GM12878 (cell line): ENCODE data around the gene ISLR. TPM values are rescaled to one million over a fixed set of nuclear protein-coding genes. Genes with fewer than 3 reads are reported as not detected.

Source experiments
- CHD2 ChIP-seq: IDR thresholded peaks from 2 replicates; pipeline ENCODE4 v1.6.1; 2011; ENCODE audit warnings: low read depth, low read length, improper control_type of control experiment, borderline replicate concordance
- DPF2 ChIP-seq: fragments of 450-650 bp; IDR thresholded peaks from 2 replicates; pipeline ENCODE4 v1.6.1; 2017; ENCODE audit warnings: mild to moderate bottlenecking
- ESRRA ChIP-seq: IDR thresholded peaks from 2 replicates; pipeline ENCODE4 v1.6.1; 2012; ENCODE audit warnings: mild to moderate bottlenecking, low read length, improper control_type of control experiment
- GABPA ChIP-seq: IDR thresholded peaks from 2 replicates; pipeline ENCODE4 v1.6.1; 2014; ENCODE audit warnings: antibody characterized with exemption, low read depth, mild to moderate bottlenecking, inconsistent platforms
- HSF1 ChIP-seq: fragments of 150-350 bp; IDR thresholded peaks from 2 replicates; pipeline ENCODE4 v1.6.1; 2014; ENCODE audit warnings: mild to moderate bottlenecking, low read depth, low read length
- PKNOX1 ChIP-seq: fragments of 450-650 bp; IDR thresholded peaks from 2 replicates; pipeline ENCODE4 v1.6.1; 2016; ENCODE audit warnings: mild to moderate bottlenecking
- RAD21 ChIP-seq: IDR thresholded peaks from 2 replicates; pipeline ENCODE4 v1.6.1; 2011; ENCODE audit warnings: mild to moderate bottlenecking, low read depth, low read length, moderate library complexity; ENCODE audit not compliant: insufficient read depth
- RBBP5 ChIP-seq: fragments of 200-600 bp; sonication (generic); conservative IDR thresholded peaks from 2 replicates; pipeline ENCODE4 v1.6.1; 2016
- RUNX3 ChIP-seq: IDR thresholded peaks from 2 replicates; pipeline ENCODE4 v1.6.1; 2012; ENCODE audit warnings: low read length, inconsistent platforms
- SIN3A ChIP-seq: IDR thresholded peaks from 2 replicates; pipeline ENCODE4 v1.6.1; 2012; ENCODE audit warnings: low read depth, low read length, improper control_type of control experiment
- SMC3 ChIP-seq: IDR thresholded peaks from 2 replicates; pipeline ENCODE4 v1.6.1; 2011; ENCODE audit warnings: low read length, improper control_type of control experiment, borderline replicate concordance
- TBL1XR1 ChIP-seq: IDR thresholded peaks from 2 replicates; pipeline ENCODE4 v1.6.1; 2012; ENCODE audit warnings: low read depth, low read length, improper control_type of control experiment
- ZNF274 ChIP-seq: IDR thresholded peaks from one replicate; pipeline ENCODE4 v1.8.0; 2011; ENCODE audit not compliant: insufficient read length, insufficient read depth
- ZNF687 ChIP-seq: fragments of 450-650 bp; IDR thresholded peaks from 2 replicates; pipeline ENCODE4 v1.6.1; 2017; ENCODE audit warnings: mild to moderate bottlenecking, moderate library complexity
- polyA plus RNA-seq, 11 experiments: library from polyadenylated mRNA; depleted of rRNA in 4 of 11; unstranded in 6 of 11; stranded (reverse) in 5 of 11; fragments of >200 nt; fragmentation: Nextera tagmentation in 4 of 11; fragmentation: Illumina TruSeq in 1 of 11; extraction: Ambion mirVana in 4 of 11; extraction: Trizol in 1 of 11; gene quantifications; 1 replicate in 1 of 11; 2 replicates in 10 of 11; pipeline versions ENCODE4 v1.2.1 to v1.2.3, GENCODE V29; 2011 to 2016; ENCODE audit warnings: inconsistent platforms in 2 of 11, missing spikeins in 2 of 11, low read depth in 1 of 11
- total RNA-seq, 4 experiments: library from RNA; depleted of rRNA in 3 of 4; stranded (reverse); fragments of >200 nt in 3 of 4; fragmentation: Illumina TruSeq in 1 of 4; extraction: Trizol in 1 of 4; gene quantifications; 2 replicates each; pipeline versions ENCODE4 v1.2.1 to v1.2.3, GENCODE V29; 2013 to 2021

The ISLR gene
- total and polyA plus RNA-seq, 10 of the 15 experiments (the other 5 are each of a cell fraction or from before 2014, with no cell fraction given), result 0.03 to 1.8 (median 0.54) TPM

- TF ChIP-seq SIN3A (no peak), SMC3 (peak; percentile 3; the same call in 1 of the 2 replicates), RBBP5 (no peak), GABPA (no peak), PKNOX1 (peak; percentile 41; the same call in 1 of the 2 replicates), DPF2 (no peak), RUNX3 (peak; percentile 86), CHD2 (no peak), HSF1 (no peak), ZNF274 (no peak), RAD21 (peak; percentile 41), ESRRA (no peak), ZNF687 (no peak), TBL1XR1 (no peak)
Observed at GRCh38 chr15:74212494-74212893, 39.0 kb downstream of the ISLR start (continued).
